Osteocyte (in vitro differentiated cells): ENCODE measurements around the gene ZNF836. TPM values are rescaled to one million over a fixed set of nuclear protein-coding genes. Genes with fewer than 3 reads are reported as not detected.

Experiments
- DNase-seq: peaks from one replicate; pipeline ENCODE4 v3.0.0; 2021; ENCODE audit warnings: mixed read lengths; ENCODE audit not compliant: unreplicated experiment; ENCODE audit errors: extremely low spot score
- H3K27ac Mint-ChIP-seq: one replicate; pipeline ENCODE4 v1.8.0; 2021; ENCODE audit warnings: mild to moderate bottlenecking, mixed read lengths; ENCODE audit not compliant: unreplicated experiment
- H3K27me3 Mint-ChIP-seq: one replicate; pipeline ENCODE4 v1.8.0; 2021; ENCODE audit warnings: mixed read lengths; ENCODE audit not compliant: unreplicated experiment
- H3K36me3 Mint-ChIP-seq: one replicate; pipeline ENCODE4 v1.8.0; 2021; ENCODE audit warnings: mixed read lengths; ENCODE audit not compliant: unreplicated experiment
- H3K4me1 Mint-ChIP-seq: one replicate; pipeline ENCODE4 v1.8.0; 2021; ENCODE audit warnings: mixed read lengths; ENCODE audit not compliant: unreplicated experiment
- H3K4me3 Mint-ChIP-seq: one replicate; pipeline ENCODE4 v1.8.0; 2021; ENCODE audit warnings: mild to moderate bottlenecking, moderate library complexity, mixed read lengths; ENCODE audit not compliant: unreplicated experiment
- H3K9me3 Mint-ChIP-seq: one replicate; pipeline ENCODE4 v1.8.0; 2021; ENCODE audit warnings: mixed read lengths; ENCODE audit not compliant: unreplicated experiment
- CTCF ChIP-seq: fragments of 200-600 bp; sonication (generic); IDR thresholded peaks from 2 replicates; pipeline ENCODE4 v1.5.0; 2021; ENCODE audit warnings: antibody characterized with exemption, mild to moderate bottlenecking, moderate library complexity
- total RNA-seq: library from RNA; stranded (reverse); gene quantifications from 2 replicates; pipeline ENCODE4 v1.2.1, GENCODE V29; 2021

Gene ZNF836
- total RNA-seq, 1 donor from 2014 or later = 19.1 TPM

- Mint-ChIP-seq H3K4me1 (no peaks in the 10 kb centered on the region), H3K27ac (no peak overlapping the region), H3K9me3 (peaks cover 70% of the 10 kb centered on the region), H3K4me3 (no peak overlapping the region), H3K36me3 (peaks cover 65% of the 10 kb centered on the region), H3K27me3 (no peaks in the 10 kb centered on the region)
- TF ChIP-seq CTCF = no peak
- no peak for DNase-seq
Observed at GRCh38 chr19:52114691-52115090, 56.7 kb downstream of the ZNF836 start.

GRCh38 chr19:52112624-52113023 lies 58.8 kb downstream of the ZNF836 start:
- peaks cover 44% of the 10 kb centered on the region for H3K36me3 Mint-ChIP-seq
- no peaks in the 10 kb centered on the region for H3K27me3 Mint-ChIP-seq
- DNase-seq = no peak
- H3K9me3 Mint-ChIP-seq = peaks cover 66% of the 10 kb centered on the region
- no peak overlapping the region for H3K4me3 Mint-ChIP-seq
- TF ChIP-seq CTCF = no peak
- H3K27ac Mint-ChIP-seq = no peak overlapping the region
- H3K4me1 Mint-ChIP-seq = no peaks in the 10 kb centered on the region

GRCh38 chr19:52110780-52111179 lies 60.6 kb downstream of the ZNF836 start:
- DNase-seq = no peak
- peaks cover 62% of the 10 kb centered on the region for H3K9me3 Mint-ChIP-seq
- H3K4me1 Mint-ChIP-seq = no peaks in the 10 kb centered on the region
- H3K27me3 Mint-ChIP-seq = no peaks in the 10 kb centered on the region
- H3K4me3 Mint-ChIP-seq = no peak overlapping the region
- H3K27ac Mint-ChIP-seq = no peak overlapping the region
- no peak for TF ChIP-seq CTCF
- peaks cover 33% of the 10 kb centered on the region for H3K36me3 Mint-ChIP-seq

Other genes starting within 250 kb of the ZNF836 start
- 7.8 and 9.4 TPM in 2 replicates for gene ZNF613, start 244.1 kb downstream of the ZNF836 start, total RNA-seq
- gene ZNF350, start 184.8 kb downstream of the ZNF836 start, total RNA-seq = 10.6 and 12.9 TPM in 2 replicates
- gene ZNF615, start 163.4 kb downstream of the ZNF836 start, total RNA-seq = 11.7 and 13.1 TPM in 2 replicates
- 7.9 and 8.4 TPM in 2 replicates for gene ZNF614, start 143.2 kb downstream of the ZNF836 start, total RNA-seq
- gene ZNF432, start 122.8 kb downstream of the ZNF836 start, total RNA-seq = 11.5 and 12.5 TPM in 2 replicates
- 24.9 and 26.2 TPM in 2 replicates for gene ZNF841, start 75.9 kb downstream of the ZNF836 start, total RNA-seq
- gene ZNF616, start 31.7 kb downstream of the ZNF836 start, total RNA-seq = 15.0 and 16.5 TPM in 2 replicates
- gene PPP2R1A, start 18.4 kb upstream of the ZNF836 start, total RNA-seq = 257 and 269 TPM in 2 replicates
- gene ZNF766, start 98.0 kb upstream of the ZNF836 start, total RNA-seq = 20.2 and 20.3 TPM in 2 replicates
- gene ZNF480, start 125.5 kb upstream of the ZNF836 start, total RNA-seq = 13.5 TPM in 2 replicates
- gene ZNF610, start 164.6 kb upstream of the ZNF836 start, total RNA-seq = 3.8 and 6.6 TPM in 2 replicates
- gene ZNF880, start 198.3 kb upstream of the ZNF836 start, total RNA-seq = 3.0 and 4.6 TPM in 2 replicates
- 1.5 and 1.8 TPM in 2 replicates for gene ZNF528, start 226.2 kb upstream of the ZNF836 start, total RNA-seq